Hepatic stellate cell (primary cell): ENCODE results near the gene TMEM143.
A peak's percentile ranks its signal among the peaks of the same experiment; 100 is the strongest.
"Not testable (repeated sequence)": the region's sequence is repeated elsewhere in the genome, so short reads cannot be mapped to it uniquely, and the experiment has no call there.

ENCODE experiments used
- DNase-seq: peaks from one replicate; pipeline ENCODE4 v3.0.0; 2011; ENCODE audit warnings: low spot score

TMEM143 gene

GRCh38 chr19:48363810-48364597 lies at the start of gene TMEM143, which contains the start of gene SYNGR4:
Gene TMEM143, minus strand, starts transcription at chr19:48363940. Its CDS starts 20 bp downstream, at chr19:48363920.
Gene SYNGR4, plus strand, starts transcription at chr19:48364367. Its CDS starts 1,476 bp downstream, at chr19:48365843.
- peak; percentile 100 for DNase-seq

GRCh38 chr19:48405850-48406249 lies 42.1 kb upstream of the TMEM143 start:
- DNase-seq, result no peak

DNA sequence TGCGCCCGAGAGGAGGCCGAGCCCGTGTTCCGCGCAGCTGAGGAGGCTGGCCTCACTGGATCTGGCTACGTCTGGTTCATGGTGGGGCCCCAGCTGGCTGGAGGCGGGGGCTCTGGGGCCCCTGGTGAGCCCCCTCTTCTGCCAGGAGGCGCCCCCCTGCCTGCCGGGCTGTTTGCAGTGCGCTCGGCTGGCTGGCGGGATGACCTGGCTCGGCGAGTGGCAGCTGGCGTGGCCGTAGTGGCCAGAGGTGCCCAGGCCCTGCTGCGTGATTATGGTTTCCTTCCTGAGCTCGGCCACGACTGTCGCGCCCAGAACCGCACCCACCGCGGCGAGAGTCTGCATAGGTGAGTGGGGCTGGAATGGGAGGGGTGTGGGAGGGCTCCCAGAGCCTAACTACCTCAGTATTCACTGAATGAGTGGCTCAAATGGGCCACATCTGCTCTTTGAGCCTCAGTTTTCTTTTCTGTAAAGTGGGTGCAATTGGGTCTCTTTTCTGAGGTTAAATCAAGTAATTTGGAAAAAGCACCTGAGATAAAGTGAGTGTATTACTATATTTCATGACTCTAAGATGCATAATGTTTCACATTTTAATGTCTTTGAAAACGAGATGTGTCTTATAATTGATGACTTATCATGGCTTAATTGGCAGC lies 41.4 kb upstream of the TMEM143 start:
- DNase-seq, result no peak

DNA sequence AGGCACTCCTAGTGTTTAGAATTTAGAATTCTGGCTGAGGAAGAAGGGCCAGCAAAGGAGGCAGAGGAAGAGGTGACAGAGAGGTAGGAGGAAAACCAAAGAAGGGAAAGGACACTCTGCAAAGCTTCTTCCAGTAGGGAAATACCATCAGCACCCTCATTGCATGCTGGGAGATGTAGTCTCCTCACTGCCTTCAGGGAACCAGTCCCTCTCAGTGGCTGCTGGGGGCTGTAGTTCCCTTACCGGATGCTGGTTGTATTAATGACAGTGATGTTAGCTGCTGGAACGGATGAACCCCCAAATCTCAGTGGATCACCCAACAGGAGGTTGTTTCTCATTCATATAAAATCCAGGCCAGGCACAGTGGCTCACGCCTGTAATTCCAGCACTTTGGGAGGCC lies 39.9 kb upstream of the TMEM143 start:
- peak; percentile 82 for DNase-seq

DNA sequence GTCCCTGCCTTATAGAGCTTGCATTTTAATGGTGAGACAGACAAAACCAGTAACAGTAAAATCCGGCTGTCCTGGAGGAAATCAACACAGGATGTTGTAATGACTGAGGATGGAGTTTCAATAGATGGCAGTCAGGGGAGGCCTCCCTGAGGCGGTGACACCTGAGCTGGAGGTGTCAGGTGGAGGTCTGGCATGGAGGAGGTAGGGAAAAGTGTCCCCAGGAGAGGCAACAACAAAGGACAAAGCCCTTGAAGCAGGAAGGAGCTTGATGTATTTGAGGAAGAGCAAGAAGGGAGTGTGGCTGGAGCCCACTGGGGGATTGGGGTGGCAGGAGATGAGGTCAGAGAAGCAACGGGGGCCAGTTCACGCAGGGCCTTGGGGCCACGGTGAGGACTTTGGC lies 37.5 kb upstream of the TMEM143 start:
- DNase-seq, result no peak

GRCh38 chr19:48400018-48400742 lies 36.4 kb upstream of the TMEM143 start:
- DNase-seq, result peak; percentile 94

- DNase-seq, result no peak
These were observed 34.9 kb upstream of the TMEM143 start for GRCh38 chr19:48398375-48399235.

DNA sequence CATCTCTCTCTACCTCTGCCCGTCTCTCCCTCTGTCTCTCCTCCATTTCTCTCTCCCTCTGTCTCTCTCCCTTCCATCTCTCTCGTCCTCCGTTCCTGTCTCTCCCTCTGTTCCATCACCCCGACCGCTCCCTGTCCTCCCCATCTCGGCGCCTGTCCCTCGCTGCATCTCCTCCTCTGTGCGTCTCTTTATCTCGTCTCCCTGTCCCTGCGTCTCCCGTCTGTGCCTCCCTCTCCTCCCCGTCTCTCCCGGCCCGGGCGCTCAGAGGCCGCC lies 34.3 kb upstream of the TMEM143 start:
- DNase-seq, result no peak

DNA sequence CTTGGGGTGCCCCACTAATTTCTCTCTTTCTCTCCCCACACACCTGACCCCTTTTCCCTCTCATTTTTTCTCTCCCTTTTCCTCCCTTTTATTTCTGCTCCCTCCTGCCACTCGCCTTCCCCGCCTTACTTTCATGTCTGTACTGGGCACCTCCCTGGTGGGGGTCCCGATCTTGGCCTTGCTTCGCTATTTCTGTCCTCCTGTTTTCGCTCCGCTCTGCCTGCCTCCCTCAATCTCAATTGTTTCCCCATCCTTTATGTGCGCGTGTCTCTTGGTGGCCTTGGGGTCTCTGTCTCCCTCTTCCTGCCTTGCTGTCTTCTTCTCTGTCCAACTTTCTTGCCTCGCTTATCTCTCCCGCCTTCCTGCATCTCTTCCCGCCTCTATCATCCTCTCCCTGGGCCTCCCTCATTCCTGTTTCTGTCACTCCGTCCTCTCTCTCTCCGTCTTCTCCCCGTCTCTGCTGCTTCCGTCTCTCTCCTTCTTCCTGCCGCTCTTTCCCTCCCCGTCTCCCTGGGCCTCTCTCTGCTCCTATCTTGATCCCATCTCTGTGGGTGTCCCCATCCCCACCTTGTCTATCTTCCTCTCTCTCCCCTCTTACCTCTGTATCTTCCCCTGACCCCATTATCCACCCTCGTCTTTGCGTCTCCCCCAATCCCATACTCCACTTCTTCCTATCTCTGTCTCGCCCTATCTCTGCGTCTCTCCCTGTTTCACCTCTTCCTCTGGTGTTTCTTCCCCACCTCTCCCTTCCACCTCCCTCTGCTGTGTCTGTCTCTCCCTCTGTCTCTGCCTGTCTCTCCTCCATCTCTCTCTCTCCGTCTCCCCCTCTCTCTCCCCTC lies 33.7 kb upstream of the TMEM143 start:
- no peak for DNase-seq

DNA sequence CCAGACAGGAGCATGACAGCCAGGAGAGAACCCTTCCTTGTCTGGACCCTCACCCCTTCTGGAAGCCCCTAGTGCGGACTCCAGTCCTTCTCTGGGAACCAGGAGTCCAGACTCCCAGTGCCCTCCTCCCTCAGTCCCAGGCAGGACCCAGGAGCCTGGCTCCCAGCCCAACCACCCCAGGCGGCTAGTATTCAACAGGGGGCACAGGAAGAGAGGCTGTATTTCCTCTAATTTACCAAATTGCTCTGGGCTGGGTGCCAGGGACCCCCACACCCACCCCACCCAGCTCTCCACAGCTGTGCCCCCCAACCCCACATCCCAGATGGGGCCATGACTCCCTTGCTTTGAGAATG lies 33.1 kb upstream of the TMEM143 start:
- no peak for DNase-seq

DNA sequence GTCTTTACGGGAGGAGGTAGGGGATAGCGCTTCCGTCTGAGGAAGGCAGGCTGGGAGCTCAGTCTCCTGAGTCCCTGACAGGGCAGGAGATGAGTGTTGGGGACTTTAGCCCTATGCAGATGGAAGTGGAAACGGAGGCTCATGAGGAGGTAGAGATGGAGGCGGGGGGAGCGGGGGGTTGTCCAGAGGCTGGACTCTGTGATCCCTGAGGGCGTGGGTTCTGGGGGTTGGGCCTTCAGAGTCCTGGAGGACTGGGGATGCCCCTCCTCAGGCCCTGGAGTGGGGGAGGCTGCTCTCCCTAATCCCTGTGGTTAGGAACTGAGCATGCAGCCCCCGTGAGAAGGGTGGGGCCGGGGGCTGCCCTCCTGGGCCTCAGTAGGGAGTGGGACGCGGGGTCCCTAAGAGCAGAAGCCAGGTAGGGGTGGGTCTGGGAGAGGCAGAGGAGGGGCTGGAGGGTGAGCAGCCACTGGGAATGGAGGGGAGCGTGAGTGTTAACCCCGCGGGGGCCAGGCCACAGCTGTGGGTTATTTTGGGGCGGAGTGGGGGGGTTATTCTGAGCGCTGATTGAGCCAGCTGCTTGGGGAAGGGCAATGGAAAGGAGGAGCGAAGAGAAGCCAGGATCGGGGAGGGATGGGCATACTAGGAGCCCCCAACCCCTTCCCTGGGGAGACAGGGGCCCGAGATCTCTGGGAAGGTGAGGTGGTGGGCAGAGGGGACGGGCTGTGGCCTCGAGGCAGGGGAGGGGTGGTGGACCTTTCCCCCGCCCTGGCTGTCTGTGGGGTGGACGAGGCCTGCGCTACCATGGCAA lies 32.5 kb upstream of the TMEM143 start:
- DNase-seq, result no peak

DNA sequence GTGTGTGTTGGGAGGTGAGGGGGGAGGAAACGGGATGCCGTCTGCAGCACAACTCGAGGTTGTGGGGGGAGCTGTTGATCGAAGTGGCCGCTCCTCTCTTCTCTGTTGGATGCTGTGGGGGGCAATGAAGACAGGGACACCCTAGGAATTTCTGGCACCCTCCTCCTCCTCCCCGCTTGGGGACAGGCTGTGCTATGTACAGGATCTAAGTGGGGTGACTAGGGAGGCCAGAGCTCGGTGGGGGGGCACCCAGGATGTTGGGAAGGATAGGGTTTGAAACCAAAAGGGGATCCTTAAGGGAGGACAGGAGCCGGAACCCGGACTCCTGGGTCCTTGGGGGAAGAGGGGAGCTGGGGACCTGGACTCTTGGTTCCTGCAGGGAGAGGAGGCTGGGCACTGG lies 31.8 kb upstream of the TMEM143 start:
- DNase-seq, result no peak

- no peak for DNase-seq
These were observed 31.4 kb upstream of the TMEM143 start for GRCh38 chr19:48395170-48395455.

DNA sequence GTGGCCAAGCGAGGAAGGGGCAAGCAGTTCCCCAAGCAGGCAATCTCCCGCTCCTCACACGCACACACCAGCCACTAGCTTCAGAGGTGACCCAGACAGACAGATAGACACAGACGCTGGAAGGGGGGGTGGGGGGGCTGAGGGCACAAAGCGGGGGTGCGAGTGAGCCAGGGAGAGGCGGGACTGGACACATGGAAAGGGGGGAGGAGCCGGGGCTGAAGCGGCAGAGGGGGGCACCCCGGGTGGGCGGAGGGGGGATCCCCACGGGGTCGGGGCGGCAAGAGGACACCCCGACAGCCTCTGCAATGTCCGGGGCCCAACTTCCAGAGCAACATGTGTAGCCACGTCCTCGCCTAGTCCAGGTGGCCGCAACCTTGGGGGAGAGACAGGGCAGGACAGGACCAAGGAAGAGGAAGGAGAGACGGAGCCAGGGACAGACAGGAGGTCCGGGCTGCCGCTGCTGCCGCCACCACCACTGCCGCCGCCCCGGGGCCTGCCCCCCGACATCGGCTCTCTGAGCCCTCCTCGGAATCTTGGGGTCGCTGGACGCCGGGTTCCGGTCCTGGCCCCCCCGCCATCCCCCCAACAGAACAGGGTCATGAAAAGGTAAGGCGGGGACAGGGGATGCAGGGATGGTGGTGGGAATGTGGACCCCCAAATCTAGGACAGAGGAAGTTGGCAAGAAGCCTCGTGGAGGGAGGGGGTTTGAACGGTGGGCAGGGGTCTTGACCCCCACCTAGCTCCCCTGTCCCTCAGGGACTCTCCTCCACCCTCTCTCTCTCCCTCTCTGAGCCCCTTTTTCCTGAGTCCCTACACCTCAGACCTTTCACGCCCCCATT lies 30.8 kb upstream of the TMEM143 start:
- DNase-seq, result no peak

GRCh38 chr19:48393559-48394330 lies 30.0 kb upstream of the TMEM143 start, which contains the start of gene GRIN2D:
Gene GRIN2D, plus strand, starts transcription at chr19:48393668. Its CDS starts 4,725 bp downstream, at chr19:48398393.
- DNase-seq, result peak; percentile 51

DNA sequence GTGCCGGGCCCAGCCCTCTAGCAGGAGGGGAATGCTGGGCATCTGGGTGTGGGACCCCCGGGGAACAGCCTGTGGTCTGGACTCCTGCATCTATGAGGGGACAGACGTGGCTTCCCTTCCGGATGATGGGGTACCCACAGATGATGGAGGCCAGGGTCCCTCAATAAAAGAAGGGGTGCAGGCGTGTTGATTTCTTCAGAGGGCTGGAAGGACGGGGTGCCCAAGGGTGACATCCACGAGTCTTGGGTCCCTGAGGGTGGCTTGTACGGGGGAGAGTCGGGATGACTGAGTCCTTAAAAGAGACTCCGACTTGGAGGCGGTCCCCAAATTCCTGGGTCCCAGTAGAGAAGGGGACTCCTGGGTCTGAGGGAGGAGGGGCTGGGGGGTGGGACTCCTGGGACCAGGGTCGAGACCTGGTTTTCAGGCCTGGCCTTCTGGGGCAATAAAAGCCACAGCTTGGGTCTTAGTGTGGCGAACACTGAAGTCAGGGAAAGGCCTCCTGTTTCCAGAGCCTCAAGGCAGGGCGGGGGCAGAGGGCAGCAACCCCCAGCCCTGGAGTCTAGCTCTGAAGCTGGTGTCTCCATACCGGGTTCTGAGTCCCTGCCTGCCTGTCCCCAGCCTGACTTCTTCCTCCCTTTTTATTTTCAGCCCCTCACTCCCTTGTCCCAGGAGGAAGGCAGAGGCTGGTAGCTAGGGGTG lies 29.3 kb upstream of the TMEM143 start:
- no peak for DNase-seq

- DNase-seq, result not testable (repeated sequence)
These were observed 28.2 kb upstream of the TMEM143 start for GRCh38 chr19:48392006-48392344.
